HuH-7.5 (cell line): ENCODE measurements around the gene RECK.
"Not testable (repeated sequence)": the region's sequence is repeated elsewhere in the genome, so short reads cannot be mapped to it uniquely, and the experiment has no call there.

Experiments used
- DNase-seq: peaks from one replicate; pipeline ENCODE4 v3.0.0; 2011; ENCODE audit warnings: low spot score

The RECK gene

DNA sequence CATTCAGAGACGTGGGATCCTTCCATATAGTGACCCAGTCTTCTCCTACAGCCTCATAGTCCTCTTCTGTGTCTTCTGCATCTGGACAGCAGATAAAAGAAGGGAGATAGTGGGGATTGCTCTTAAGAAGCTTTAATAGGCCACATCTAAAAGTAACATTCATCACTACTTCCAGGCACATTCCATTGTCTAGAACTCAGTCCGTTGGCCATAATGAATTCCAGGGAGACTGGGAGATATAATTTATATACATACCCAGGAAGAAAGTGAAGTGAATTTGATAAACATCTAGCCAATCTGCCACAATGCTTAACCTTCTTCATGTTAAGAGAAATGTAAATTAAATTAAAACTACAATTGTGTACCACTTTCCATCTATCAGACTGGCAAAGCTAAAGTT is 77.3 kb downstream of the RECK start:
- DNase-seq, result no peak

DNA sequence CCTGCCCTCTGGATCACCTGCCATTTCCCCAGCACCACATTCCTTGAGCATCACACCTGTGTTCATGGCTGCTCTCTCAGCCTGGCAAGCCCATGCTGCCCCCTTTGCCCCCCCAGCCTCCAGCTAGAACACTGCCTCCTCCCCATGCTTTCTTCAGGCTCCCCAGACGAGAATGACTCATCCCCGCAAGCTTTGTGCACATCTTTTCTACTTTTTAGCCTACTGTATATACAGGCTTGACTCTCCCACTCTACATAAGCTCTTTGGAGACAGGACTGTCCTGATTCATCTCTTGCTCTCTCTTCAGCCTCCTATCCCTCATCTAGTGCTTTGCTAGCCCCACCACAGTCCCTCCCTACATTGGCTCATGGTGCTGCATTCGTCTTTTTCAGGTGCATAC is 79.9 kb downstream of the RECK start:
- DNase-seq, result no peak

DNA sequence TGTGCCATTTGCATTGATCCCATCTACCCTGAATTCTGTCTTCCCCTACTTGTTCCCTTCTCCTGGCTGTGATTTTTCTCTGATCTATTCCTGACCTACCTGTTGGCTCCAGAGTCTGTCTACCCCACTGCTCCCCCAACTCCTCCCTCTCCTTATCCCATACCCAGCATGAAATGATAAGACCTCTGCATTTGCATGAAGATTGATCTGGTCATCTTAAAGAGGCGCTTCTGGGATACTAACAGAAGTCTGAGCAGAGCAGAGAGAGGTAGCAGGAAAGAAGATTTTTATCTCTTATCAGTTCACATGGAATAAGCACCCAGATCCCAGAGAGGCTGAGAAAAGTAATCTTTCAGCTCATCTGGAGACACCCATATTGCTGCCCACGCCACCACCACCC is 81.5 kb downstream of the RECK start:
- DNase-seq, result no peak

DNA sequence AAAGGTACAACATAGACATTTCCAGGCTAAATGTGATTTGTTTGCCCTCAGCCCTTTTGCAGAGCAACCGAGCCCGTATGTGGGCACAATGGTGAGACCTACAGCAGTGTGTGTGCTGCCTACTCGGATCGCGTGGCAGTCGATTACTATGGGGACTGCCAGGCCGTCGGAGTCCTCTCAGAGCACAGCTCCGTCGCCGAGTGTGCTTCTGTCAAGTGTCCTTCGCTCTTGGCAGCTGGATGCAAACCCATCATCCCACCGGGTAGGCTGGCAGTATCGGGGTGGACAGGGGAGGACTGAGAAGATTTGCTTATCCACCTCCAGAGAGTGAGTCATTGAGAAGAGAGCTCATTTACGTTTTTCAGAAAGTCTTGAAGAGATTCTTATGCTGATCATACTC is 82.0 kb downstream of the RECK start:
- no peak for DNase-seq

DNA sequence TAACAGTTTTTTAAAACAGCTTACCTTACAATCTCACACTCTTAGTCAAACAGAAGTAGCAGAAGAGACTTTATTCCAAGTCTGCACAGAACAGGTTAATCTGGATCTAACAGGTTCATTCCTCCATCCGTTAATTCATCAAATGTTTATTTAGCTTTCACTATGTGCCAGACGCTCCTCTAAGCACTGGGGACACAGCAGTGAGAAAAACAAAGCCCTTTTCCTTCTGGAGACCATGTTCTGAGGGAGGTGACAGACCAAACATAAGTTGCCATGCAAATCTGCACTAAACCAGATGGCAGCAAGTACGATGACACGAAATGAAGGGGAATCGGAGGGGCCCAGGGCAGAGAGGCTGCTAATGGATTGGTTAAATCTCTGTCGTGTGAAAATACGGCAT is 82.8 kb downstream of the RECK start:
- DNase-seq, result no peak

DNA sequence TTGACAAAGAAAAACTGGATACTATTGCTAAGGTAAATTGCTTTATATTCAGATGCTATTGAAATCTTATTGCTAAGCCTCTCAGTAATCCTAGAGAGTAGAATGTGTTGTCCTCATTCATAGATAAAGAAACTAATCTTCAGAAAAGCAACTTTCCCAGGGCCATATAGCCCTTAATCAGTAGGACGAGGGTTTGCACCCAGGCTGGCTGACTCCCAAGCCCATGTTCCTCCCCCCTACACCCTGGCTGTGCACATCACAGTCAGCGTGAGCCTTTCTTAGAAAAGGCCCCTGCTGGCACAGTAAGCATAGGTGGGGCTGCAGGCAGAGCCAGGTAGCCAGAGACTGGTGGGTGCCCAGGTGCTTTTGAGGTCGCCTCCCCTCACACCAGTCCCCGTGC is 84.0 kb downstream of the RECK start:
- DNase-seq, result no peak

DNA sequence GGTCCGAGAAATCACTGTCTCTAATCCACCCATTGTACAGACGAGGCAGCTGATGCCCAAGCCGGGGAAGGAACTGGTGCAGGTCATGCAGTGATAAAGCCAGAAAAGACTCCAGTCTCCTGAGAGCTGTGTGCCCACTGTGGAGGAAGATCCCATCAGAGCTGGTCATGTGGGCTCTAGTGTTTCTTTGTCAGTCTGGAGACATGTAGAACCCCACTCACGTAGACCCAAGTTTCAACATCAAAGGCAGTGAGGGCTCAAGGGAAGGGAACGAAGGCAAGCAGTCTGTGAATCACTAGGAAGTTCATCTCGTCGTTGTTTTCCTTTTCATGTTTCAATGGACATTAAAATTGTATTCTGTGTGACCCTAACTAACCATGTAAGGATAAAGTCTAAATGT is 85.3 kb downstream of the RECK start:
- no peak for DNase-seq

DNA sequence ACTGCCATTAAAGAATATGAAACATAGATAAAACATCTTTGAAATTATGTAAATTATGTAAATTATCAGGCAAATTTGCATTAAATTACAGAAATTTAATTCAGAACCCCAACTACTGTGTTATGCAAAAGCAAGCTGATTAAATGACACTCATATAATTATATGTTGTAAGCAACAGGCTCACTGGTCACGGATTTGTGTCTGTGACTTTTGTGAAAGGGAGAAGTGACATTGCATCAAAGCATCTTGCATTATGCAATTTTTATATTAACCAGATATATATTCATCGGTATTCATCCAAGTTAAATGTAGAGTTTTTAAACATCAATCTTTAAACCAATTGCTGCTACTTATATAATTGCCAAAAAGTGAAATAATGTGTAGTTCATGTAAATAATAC is 86.8 kb downstream of the RECK start:
- no peak for DNase-seq

DNA sequence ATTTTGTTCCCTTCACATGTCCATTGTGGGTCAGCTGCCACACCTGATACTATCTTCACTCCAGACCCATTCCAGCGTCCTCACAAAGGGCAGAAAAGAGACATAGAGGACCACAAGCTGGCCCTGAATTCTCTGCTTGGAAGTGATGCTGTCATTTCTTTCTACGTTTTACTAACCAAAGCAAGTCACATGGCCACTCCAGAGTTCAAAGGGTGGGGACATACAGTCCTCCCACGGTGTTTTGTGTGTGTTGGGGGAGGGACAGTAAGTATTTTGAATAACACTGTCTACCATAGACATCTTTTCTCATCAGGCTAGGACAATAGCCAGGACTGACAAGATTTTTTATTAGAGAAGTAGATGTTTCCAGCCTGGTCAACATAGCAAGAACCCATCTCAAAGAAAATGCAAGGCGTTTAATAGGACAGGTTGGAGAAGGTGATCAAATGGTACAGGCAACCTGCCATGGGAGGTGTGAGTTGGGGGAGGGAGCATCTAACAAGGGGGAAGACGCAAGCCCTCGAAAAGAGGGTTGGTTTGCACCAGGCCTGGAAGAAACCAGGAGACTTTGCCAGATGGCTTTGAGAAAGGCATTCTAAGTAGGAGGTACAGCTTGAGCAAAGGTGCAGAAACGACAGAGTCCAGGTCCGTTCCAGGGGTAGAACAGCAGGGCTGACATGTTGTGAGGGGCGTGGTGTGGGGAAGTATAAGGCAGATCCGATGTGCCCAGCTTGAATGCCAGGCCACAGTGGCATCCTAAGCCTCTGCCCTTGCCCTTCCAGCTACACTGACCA is 88.5 kb downstream of the RECK start:
- no peak for DNase-seq

DNA sequence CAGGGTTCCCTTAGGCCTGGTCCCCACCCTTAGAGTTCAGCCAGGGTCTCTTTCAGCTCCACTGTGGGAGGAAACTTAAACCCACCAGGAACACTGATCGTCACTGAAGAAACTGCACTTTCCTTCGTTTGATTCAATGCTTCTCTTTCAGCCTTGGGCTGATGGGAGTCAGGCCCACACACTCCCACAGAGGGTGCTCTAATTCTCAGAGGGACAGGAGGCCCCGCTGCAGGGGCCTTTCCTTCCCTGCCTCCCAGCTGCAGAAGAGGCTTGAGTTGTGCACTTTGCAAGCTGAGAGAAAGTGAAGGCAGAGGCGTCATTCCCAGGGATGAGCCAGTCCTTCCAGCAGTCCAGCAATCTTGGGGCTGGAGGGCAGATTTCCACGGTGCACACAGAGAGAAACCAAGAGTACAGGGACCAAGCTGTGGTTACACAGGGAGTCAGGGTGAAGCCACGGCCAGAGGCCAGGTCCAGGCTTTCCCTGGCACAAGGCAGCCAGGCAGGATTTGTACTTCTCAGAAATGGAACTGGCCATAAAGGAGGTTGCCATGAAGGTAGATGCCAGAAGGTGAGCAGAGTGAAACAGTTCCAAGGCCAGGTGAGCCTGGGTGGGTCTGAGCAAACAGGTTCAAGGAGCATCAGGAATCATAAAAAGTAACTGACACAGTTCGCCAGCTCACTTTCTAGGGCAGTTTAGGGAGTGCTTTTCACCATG is 89.5 kb downstream of the RECK start:
- no peak for DNase-seq

DNA sequence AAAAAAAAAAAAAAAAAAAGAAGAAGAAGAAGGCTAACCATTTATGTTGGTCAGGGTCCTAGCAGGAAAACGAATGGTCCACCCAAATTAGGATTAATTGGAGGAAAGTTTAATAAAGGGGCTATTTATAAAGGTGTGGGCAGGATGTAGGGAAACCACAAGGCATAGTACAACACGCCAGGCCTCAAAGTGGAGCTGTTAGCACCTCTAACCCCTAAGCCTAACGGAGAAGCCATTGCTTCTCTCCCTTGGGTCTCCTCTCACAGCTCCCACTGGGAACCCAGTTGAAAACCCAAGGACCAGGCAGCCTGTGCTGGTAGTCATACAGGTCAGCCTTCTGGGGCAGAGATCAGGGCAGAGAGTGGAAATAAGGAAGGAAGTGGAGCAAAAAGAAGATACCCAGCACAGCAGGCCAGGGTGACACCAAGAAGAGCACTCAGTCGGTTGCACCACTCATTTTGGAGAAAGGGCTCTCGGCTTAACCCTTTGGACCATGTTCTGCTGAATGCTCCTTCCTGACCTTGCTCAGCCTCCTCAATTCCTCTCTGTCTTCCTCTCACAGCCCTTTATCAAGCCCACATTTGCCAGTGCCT is 91.0 kb downstream of the RECK start:
- DNase-seq, result no peak

DNA sequence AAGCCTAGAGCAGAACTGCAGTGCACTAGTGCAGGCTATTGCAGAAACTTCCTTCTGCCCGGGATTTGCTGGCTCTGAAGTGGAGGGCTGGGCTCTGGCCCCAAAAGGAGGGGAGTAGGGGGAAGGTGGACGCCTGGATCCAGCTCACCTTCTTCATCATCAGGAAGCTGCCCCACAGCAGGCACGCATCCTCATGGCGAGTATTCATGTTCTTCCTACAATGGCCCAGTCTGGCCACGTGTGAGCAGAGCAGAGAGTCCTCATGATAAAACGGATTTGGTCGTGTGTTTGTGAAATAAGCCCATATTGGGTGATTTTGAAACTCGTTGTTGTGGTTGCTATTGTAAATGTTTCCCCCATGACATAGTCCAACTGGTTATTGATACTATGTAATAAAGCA is 91.6 kb downstream of the RECK start:
- no peak for DNase-seq

DNA sequence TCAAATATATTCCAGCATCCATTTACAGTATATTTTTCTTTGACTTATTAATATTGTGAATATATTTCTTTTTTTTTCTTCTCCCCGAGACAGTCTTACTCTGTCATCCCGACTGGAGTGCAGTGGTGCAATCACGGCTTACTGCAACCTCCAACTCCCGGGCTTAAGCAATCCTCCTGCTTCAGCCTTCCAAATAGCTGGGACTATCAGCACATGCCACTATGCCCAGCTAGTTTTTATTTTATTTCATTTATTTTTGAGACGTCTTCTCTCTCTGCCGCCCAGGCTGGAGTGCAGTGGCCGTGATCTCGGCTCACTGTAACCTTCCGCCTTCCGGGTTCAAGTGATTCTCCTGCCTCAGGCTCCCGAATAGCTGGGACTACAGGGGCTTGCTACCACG is 92.4 kb downstream of the RECK start:
- DNase-seq, result no peak

DNA sequence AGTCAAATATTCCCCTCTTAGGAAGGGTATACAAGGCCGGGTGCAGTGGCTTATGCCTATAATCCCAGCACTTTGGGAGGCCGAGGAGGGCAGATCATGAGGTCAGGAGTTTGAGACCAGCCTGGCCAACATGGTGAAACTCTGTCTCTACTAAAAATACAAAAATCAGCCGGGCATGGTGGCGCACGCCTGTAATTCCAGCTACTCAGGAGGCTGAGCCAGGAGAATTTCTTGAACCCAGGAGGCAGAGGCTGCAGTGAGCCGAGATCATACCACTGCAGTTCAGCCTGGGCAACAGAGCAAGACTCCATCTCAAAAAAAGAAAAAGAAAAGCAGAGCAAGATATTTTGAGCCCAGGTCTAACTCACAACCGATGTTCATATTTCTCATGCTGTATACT is 95.0 kb downstream of the RECK start:
- not testable (repeated sequence) for DNase-seq

DNA sequence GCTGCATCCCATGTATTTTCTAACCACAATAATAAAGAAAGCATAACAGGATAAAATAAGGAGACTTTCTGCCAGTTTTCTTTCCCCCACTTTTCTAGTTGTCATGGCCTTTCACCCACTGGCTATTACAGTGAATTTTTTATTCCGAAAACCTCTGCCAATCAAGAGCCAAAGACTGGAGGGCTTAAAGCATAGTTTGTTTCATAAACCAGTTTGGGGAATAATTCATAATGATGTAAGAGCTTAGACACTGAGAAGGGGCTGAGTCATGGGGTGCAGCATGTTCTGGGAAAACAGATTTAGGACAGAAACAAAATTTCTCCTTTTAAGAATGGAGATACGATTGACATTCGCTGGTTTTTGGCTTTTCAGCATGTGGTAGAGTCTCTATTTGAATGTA is 95.4 kb downstream of the RECK start:
- no peak for DNase-seq

DNA sequence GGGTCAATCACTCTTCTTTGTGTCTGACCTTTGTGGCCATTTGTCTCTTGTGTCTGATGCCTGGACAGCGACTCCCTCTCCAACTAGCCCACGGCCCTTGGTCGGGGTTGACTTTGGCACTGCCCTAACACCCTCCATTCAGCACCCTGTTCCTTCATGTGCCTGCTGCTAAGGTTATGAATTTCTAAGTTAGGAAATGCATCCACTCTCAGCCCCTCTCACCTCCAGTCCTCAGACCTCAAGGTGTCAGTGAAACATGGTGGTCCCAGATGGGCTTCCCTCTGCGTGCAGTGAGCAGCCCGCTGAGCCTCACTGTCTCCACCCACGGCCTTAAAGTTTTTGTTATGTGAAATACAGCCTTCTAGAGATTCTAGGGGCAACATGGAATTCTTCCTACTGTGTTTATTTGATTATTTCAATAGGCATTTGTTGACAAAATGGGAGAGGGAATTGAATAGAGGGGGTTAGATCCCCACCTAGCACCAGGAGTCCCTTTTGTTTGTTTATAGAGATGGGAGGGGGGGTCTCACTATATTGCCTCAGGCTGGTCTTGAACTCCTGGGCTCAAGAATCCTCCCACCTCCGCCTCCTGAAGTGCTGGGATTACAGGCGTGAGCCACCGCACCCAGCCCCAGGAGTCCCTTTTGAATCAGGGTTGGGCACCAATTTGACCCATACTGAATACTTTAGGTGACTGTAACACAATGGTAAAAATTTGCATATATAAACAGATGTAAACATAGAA is 98.2 kb downstream of the RECK start:
- DNase-seq, result no peak

DNA sequence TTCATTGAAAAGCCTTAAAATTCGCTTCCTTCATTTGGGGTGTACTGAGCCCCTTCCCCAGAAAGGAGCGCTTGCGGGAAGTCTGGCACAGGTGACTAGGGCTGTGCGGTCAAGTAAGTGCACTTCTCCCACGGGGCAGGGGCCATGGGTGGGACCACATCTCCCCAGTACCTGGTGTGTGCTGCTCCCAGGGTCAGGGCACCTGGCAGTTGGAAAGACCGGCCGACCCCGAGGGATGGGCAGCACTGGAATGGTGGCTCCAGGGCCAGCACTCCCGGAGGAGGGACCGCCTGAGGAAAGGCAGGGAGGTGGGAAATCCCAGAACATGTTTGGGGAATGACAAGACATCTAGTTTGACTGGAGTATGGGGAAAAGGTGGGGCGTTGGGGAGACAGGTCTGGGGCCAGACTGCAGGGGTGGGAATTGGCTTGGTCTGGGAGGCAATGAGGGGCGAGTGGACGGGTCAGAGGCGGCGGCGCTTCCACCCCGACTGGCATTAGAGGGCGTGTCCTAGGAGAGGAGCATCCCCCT is 99.1 kb downstream of the RECK start:
- no peak for DNase-seq

DNA sequence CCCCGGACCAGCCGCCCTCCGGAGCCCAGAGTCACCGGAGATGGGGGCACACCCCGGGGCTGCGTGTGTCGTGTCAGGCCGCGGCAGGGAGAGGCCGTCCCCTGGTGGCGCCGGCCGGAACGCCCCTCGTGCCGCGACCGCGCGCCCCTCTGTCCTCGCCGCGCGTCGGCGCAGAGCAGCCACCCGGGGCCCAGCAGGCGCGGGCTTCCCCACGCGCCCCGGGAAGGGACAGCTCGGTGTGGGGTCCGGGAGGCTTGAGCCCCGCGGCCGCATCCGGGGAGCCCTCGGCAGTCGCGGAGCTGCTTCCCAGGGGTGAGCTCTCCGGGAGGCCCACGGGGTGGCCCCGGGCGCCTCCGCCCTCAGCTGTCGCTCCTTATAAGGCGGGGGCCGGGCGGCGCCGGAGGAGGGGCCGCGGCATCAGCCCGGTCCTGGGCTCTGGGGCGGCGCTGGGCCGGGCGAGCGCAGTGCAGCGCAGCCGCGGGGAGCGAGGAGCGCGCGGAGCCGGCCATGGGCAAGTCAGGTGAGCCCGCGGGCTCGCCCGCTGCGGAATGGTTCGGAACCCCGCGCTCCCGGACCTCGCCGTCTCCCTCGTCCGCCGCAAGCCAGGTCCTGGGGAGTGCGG is 99.7 kb downstream of the RECK start, which contains the start of gene GLIPR2:
Gene GLIPR2 (plus strand): TSS at position 462 of the 622 bp plus-strand sequence. CDS start 46 bp downstream, at position 508.
- DNase-seq, result peak; percentile 85

DNA sequence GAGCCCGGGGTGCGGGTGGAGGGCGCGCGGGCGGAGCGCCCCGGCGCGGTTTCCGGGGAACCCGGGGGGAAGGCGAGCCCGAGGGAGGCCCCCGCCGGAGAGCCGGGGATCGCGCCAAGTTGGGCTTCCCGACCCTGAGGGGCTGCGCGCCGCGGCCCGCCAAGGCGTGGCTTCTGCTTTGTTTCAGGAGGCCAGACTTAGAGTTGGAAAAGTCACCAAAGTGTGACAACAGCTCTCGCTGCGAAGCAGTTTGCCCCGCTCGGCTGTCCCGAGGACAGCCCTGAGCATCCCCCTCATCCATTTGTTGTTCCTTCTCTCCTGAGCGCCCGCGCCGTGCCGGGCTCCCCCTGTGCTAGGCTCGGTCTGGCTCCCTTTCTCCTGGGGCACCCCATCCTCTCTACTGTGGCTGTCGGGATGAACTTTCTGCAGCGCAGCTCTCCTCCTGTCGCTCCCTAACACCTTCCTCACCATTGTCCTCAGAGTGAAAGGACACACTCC is 100.2 kb downstream of the RECK start:
- no peak for DNase-seq

DNA sequence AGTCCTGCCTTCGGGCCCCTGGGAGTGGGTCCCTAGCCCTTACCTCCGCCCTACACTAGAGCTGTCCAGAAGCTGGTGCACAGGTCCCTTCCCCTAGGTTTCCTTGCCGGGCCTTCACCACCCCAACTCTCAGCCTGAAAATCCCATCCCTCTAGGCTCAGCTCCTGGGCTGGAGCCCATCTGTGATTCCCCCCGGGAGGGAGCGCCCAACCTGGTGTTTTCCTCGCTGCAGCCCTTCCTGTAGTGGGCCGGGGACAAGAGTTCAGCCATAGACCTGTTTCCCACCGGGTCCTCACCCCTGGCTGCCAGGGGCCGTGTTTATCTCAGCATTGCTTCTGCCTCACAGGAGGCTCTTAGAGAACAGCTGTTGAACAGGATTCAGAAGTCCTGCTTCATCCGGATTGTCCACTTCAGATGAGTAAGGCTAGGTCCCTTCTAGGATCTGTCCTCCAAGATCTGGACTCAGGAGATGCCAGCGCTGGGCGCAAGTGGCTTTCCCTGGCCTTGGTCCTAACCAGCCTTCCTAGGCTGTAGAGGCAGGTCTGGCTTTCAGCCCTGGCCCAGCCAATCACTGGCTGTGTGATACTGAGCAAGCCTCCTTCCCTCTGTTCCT is 100.8 kb downstream of the RECK start:
- DNase-seq, result peak; percentile 40

DNA sequence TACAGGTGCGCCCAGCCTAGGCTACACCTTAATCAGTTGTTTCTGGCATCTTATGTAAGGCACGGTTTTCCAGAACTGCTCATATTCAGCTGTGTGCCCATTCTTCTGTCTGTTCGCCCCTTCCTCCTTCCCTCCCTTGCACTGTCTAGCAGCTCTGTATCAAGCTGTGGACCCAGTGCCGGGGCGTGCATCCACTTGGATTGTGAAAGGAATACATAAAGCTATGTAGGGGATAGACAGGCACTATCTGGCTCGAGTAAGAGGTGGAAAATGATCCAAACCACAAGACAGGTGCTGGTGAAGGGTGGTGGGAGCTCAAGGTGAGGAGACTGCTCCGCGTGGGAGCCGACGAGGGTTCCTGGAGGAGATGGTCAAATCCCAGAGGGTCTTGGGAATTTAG is 101.8 kb downstream of the RECK start:
- no peak for DNase-seq
